GM18526 (cell line): ENCODE measurements around the gene COX5B.

Source experiments
- POLR2A ChIP-seq: IDR thresholded peaks from 3 replicates; pipeline ENCODE4 v1.6.1; 2011; ENCODE audit not compliant: insufficient read length; ENCODE audit errors: extremely low read depth

COX5B gene

DNA sequence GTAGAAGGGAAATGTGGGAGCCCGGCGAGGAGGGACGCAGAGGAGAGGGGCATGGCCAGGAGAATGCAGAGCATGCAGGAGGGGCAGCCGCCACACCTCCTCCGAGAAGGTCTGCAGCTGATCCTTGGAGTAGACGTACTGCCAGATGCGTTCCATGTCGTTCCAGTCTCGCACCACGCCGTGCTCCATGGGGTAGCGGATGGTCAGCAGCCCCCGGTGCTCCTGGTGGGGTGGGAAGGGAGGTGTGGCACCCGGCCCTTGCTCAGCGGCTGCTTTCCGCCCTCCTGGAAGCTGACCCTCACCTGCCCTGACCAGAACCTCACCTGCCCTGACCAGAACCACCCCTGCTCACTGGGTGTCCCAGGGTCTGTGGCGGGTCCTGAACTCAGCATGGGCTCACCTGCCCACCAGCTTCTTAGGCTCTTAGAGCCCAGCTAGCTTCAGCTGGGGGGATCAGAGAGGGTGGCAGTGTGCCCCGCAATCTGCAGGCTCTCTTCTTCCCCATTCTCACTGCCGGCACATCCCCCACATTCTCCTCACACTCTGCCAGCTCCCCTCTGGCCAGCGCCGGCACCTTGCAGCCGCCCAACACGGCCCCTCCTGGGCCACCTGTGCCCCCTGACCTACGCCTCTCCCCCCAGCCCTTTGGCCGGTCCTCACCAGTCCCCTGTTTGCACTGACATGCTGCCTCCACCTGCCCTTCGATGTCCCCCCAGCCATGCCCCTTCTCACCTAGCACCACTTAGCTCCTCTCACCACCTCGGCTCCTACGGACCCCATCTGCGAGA lies 13.6 kb downstream of the COX5B start:
- TF ChIP-seq POLR2A, result no peak

GRCh38 chr2:97660044-97660774 lies 14.3 kb downstream of the COX5B start:
- TF ChIP-seq POLR2A, result no peak

DNA sequence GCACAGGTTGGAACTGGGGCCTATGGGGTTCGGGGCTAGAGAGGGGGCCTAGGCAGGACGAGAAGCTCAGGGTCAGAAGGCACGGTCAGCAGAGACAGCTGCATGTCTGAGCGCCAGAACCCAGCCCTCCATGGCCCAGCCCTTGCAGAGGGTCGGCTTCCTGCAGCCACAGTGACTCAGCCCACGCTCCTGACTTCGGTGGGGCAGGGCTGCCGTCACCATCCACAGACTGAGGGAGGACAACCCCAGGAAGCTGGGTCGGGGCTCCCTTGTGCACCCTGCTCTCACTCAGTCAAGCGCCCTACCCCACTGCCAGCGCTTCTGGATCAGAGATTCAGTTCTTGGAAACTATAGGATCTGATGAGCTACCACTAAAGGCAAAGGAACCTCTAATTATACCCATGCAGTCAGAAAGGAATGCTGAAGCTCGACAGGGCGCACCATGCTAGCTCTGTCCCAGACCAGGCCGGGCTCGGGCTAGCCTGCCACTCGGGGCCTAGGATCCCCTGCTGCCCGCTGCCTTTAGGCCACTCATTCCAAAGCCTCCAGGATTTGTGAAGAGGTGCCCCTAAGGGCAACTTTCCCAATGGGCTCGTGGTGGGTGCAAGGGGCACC lies 15.0 kb downstream of the COX5B start:
- TF ChIP-seq POLR2A, result no peak

DNA sequence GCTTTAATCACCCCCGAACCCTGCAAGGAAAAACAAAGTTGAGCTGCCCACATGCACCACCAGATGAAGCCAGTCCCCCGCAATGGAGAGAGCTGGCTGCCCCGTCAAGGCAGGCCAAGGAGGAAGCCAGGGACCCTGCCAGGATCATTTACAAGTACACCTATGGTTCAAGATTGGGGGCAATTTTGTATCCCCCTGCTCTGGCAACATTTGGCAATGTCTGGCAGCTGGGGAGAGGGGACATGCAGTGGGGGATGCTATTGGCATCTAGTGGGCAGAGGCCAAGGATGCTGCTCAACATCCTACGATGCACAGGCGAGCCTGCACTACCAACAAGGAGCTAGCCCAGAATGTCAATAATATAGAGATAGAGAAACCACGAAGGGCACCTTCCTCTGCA lies 16.1 kb downstream of the COX5B start:
- TF ChIP-seq POLR2A, result no peak

- no peak for TF ChIP-seq POLR2A
Observed at GRCh38 chr2:97662386-97662894, 16.6 kb downstream of the COX5B start.

- no peak for TF ChIP-seq POLR2A
Observed at GRCh38 chr2:97662895-97663625, 17.2 kb downstream of the COX5B start.

DNA sequence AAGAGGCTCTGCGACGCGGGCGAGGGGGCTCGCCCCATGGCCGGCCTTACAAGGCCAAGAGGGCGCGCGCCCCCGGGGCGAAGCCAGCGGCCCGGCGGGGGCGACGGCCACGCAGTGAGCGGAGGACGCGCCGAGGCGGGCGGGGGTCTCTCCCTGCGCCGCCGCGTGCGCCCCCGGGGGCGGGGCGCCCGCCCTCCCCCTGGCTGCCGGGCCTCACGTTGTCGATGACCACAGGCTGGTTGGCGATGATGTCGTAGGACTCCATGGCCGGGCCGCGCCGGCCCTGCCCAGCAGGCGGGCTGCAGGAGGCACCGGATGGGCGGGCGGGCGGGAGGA lies 17.7 kb downstream of the COX5B start:
- TF ChIP-seq POLR2A, result no peak

DNA sequence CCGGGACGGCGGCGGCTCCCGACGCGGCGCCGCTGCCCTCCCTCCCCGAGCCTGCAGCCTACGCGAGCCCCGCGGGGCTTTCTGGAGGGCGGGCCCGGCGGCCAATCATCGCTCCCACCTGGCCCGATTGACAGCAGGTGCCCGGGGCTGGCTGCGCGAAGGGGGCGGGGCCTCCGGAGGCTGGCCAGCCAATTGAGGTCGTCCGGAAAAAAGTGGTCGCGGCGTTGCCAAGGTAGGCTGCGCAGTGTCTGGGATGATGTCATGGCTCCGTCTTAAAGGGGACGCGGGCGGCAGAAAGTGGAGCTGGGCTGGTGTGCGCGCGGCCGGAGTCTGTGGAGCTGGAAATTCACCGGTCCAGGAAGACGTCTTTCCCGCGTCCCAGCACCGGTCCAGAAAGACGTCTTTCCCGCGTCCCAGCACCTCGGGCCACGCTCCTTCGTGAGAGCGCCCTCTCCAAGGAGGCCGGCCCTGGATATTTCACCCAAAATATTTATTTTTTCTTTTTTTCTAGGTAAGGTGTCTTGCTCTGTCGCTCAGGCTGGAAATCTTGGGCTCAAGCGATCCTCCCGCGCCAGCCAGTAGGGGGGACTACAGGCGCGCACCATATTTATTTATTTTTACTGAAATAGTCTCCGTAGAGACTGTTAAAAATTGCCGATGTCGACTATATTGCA lies 18.2 kb downstream of the COX5B start, which contains the start of gene ACTR1B:
TSS of gene ACTR1B (minus strand) at position 83 of the 674 bp plus-strand sequence. CDS start 154 bp downstream, outside the sequence.
- TF ChIP-seq POLR2A, result peak; percentile 65

DNA sequence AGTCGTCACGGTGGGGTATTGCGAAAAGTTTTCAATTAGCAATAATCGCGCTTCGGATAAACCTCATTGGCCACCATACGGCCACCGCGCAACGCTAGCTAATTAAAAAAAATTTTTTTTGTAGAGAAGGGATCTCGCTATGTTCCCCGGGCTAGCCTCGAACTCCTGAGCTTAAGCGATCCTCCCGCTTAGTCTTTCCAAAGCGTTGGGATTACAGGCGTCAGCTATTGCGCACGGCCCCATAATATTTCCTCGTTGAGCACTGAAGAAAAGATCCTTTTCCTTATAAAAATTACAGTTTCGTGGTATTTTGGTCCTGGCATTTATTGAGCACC lies 18.7 kb downstream of the COX5B start:
- no peak for TF ChIP-seq POLR2A

GRCh38 chr2:97669448-97669847 lies 23.6 kb downstream of the COX5B start, which contains the start of gene C2orf92:
C2orf92 (plus strand) TSS chr2:97669713; CDS start chr2:97669789, 76 bp downstream.
- no peak for TF ChIP-seq POLR2A

DNA sequence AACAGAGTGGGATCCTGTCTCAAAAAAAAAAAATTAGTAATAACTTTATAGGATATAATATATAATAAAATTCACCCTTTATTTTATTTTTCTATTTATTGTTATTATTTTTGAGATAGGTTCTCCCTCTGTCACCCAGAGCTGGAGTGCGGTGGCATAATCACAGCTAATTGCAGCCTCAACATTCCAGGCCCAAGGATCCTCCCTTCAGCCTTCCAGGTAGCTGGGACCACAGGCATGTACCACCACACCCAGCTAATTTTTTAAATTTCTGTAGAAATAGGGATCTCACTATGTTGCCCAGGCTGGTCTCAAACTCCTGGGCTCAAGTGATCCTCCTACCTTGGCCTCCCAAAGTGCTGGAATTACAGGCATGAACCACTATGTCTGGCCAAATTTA lies 24.6 kb downstream of the COX5B start:
- TF ChIP-seq POLR2A, result no peak

- TF ChIP-seq POLR2A, result no peak
Observed at GRCh38 chr2:97671526-97671925, 25.7 kb downstream of the COX5B start.

DNA sequence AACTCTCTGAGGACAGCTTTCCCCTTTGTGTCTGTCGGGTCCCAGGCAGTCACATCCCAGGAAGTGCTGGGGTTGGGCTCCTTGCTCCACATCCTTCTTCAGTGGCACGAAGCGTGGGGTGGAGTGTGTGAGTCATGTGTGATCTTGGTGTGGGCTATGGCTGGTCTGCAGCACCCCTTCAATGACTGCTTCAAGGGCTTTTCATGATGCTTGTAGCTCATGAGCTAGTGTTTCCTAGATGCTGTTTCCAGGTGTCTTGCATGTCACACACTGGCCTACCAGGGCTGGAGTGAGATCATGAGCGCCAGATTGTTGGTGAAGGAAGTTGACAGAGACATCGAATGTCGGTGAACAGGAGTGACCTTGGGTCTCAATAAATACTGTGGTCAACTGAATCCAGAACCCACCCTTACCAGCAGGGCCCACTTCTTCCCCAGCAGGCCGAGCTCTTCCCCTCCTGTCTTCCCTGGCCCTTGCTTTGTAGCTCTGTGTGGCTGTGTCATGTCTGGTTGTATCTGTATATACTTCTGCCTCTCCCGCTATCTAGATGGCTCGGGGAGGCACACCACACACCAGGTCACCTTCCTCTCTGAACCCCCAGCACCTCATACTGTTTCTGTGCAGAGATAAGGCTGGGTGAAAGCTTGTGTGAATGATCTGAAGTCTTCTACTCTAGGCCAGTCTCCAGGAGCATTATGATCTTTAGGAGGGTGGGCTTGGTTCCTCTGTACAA lies 27.5 kb downstream of the COX5B start:
- no peak for TF ChIP-seq POLR2A

DNA sequence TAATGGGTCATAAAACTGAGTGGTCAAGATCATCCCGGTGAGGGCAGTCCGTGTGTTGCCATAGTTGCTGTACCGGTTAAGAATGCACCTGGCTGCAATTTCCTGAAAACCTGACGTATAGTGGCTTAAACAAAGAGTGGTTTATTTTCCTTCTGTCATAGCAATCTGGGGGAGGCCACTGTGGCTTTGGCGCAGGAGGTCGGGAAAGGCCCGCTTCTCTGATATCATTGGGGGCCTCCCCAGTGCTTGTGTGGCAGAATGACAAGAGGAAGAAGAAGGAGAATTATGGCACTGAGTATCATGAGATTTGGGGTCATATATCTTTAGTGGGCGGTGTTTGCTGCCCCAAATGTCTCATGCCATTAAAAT lies 28.0 kb downstream of the COX5B start:
- TF ChIP-seq POLR2A, result no peak
